HAP-1 (cell line): ENCODE measurements around the gene RRP15.

ENCODE experiments used
- DNase-seq, 2 experiments: peaks; one replicate each; pipeline ENCODE4 v3.0.0-alpha.2; 2016 to 2020; ENCODE audit warnings: low spot score in 2 of 2
- H3K27me3 ChIP-seq: fragments of 250-450 bp; sonication (Bioruptor Pico); 2 replicates; pipeline ENCODE4 v1.5.1; 2020; ENCODE audit warnings: low read depth, mild to moderate bottlenecking, moderate library complexity
- H3K36me3 ChIP-seq: fragments of 250-450 bp; sonication (Bioruptor Pico); replicated peaks from 2 replicates; pipeline ENCODE4 v1.5.1; 2020; ENCODE audit warnings: mild to moderate bottlenecking
- H3K4me1 ChIP-seq: fragments of 250-450 bp; sonication (Bioruptor Pico); 2 replicates; pipeline ENCODE4 v1.5.1; 2020; ENCODE audit warnings: mild to moderate bottlenecking
- H3K4me3 ChIP-seq: fragments of 250-450 bp; sonication (Bioruptor Pico); 2 replicates; pipeline ENCODE4 v1.5.1; 2020; ENCODE audit warnings: mild to moderate bottlenecking, moderate library complexity
- H3K9me3 ChIP-seq: fragments of 250-450 bp; sonication (Bioruptor Pico); 2 replicates; pipeline ENCODE4 v1.5.1; 2020; ENCODE audit warnings: mild to moderate bottlenecking, moderate library complexity
- in situ Hi-C: fragments of 300-500 bp; cut with MboI; formaldehyde crosslinking; loops from 3 replicates; pipeline ENCODE4 v1.14.3; 2020; ENCODE audit warnings: low sequenced_read_pairs, inconsistent platforms, mixed read lengths

RRP15 gene

GRCh38 chr1:218382261-218382660 lies 97.2 kb downstream of the RRP15 start:
- no peaks in the 10 kb centered on the region for H3K36me3 ChIP-seq
- in situ Hi-C loops: no loop called here
- no peaks in the 10 kb centered on the region for H3K27me3 ChIP-seq
- peaks cover 24% of the 10 kb centered on the region for H3K4me1 ChIP-seq
- no peaks in the 10 kb centered on the region for H3K9me3 ChIP-seq
- DNase-seq: no peak
- no peak overlapping the region for H3K4me3 ChIP-seq

- no peaks in the 10 kb centered on the region for H3K27me3 ChIP-seq
- no peaks in the 10 kb centered on the region for H3K36me3 ChIP-seq
- no peak overlapping the region for H3K4me3 ChIP-seq
- in situ Hi-C loops: no loop called here
- DNase-seq: no peak
- peaks cover 18% of the 10 kb centered on the region for H3K4me1 ChIP-seq
- no peaks in the 10 kb centered on the region for H3K9me3 ChIP-seq
Observed at GRCh38 chr1:218383051-218383450, 98.0 kb downstream of the RRP15 start.

- no peak for DNase-seq
- Histone ChIP-seq H3K36me3 (no peaks in the 10 kb centered on the region), H3K4me1 (peaks cover 18% of the 10 kb centered on the region), H3K27me3 (no peaks in the 10 kb centered on the region), H3K9me3 (no peaks in the 10 kb centered on the region), H3K4me3 (no peak overlapping the region)
- in situ Hi-C loops: no loop called here
Observed at GRCh38 chr1:218383681-218384080, 98.6 kb downstream of the RRP15 start.

GRCh38 chr1:218384581-218384993 lies 99.5 kb downstream of the RRP15 start:
- H3K27me3 ChIP-seq: no peaks in the 10 kb centered on the region
- no peaks in the 10 kb centered on the region for H3K9me3 ChIP-seq
- no peak overlapping the region for H3K4me3 ChIP-seq
- DNase-seq: no peak
- peaks cover 18% of the 10 kb centered on the region for H3K4me1 ChIP-seq
- no peaks in the 10 kb centered on the region for H3K36me3 ChIP-seq
- in situ Hi-C loops: no loop called here
